H1 (cell line): Measurements from ENCODE around the gene PBX3. TPM values are rescaled to one million over a fixed set of nuclear protein-coding genes. Genes with fewer than 3 reads are reported as not detected.

ENCODE experiments used
- CTCF ChIA-PET: fragments of 300-600 bp; sonication (Branson Sonifier 250); formaldehyde crosslinking; loops from one replicate; lab custom pipeline; 2021; ENCODE audit not compliant: partially characterized antibody; lab: Charles Lee
- POLR2A ChIA-PET: fragments of 300-600 bp; sonication (Branson Sonifier 250); formaldehyde crosslinking; loops from one replicate; lab custom pipeline; 2021; ENCODE audit warnings: inconsistent platforms; ENCODE audit not compliant: partially characterized antibody; lab: Charles Lee
- DNase-seq, 2 experiments: peaks; one replicate each; pipeline versions ENCODE4 v3.0.0 to v3.0.0-alpha.2; 2010 to 2022; ENCODE audit warnings: low spot score in 2 of 2, low read depth in 1 of 2, mixed read lengths in 1 of 2
- FAIRE-seq: peaks from 2 replicates; lab custom pipeline; 2011; peaks lifted over from hg19 to GRCh38; lab: Jason Lieb, UNC
- H2AFZ ChIP-seq: 2 replicates; pipeline ENCODE4 v1.8.1; 2012; ENCODE audit warnings: low read length, inconsistent platforms
- H2AK5ac ChIP-seq: 2 replicates; pipeline ENCODE4 v1.6.1; 2013; ENCODE audit warnings: low read depth, low read length
- H2BK120ac ChIP-seq: replicated peaks from 2 replicates; pipeline ENCODE3; 2013; ENCODE audit warnings: low read depth, low read length, inconsistent platforms
- H2BK12ac ChIP-seq: 2 replicates; pipeline ENCODE4 v1.6.1; 2013; ENCODE audit warnings: low read depth, low read length
- H2BK15ac ChIP-seq: 2 replicates; pipeline ENCODE4 v1.6.1; 2013; ENCODE audit warnings: low read length
- H2BK20ac ChIP-seq: 2 replicates; pipeline ENCODE4 v1.6.1; 2013; ENCODE audit warnings: low read length
- H2BK5ac ChIP-seq: 2 replicates; pipeline ENCODE4 v1.6.1; 2013; ENCODE audit warnings: low read depth, low read length
- H3K14ac ChIP-seq: 2 replicates; pipeline ENCODE4 v1.6.1; 2013; ENCODE audit warnings: inconsistent platforms; ENCODE audit not compliant: insufficient read length
- H3K18ac ChIP-seq: 2 replicates; pipeline ENCODE4 v1.6.1; 2013; ENCODE audit warnings: low read length; ENCODE audit errors: extremely low read depth
- H3K23ac ChIP-seq: 2 replicates; pipeline ENCODE4 v1.6.1; 2013; ENCODE audit warnings: inconsistent platforms; ENCODE audit not compliant: insufficient read length
- H3K23me2 ChIP-seq: 2 replicates; pipeline ENCODE4 v1.6.1; 2013; ENCODE audit warnings: low read depth, low read length
- H3K27ac ChIP-seq: 2 replicates; pipeline ENCODE4 v1.6.1; 2011; ENCODE audit warnings: low read depth, low read length, inconsistent platforms
- H3K27me3 ChIP-seq, 4 experiments: replicated peaks in 1 of 4; 1 replicate in 1 of 4; 2 replicates in 3 of 4; pipeline versions ENCODE4 v1.6.1 to v1.8.1; 2011 to 2013; ENCODE audit warnings: low read length in 3 of 4, mild to moderate bottlenecking in 3 of 4, inconsistent platforms in 2 of 4, mixed read lengths in 2 of 4, moderate library complexity in 1 of 4; ENCODE audit not compliant: control insufficient read depth in 3 of 4, insufficient read depth in 3 of 4; ENCODE audit errors: extremely low read depth in 1 of 4
- H3K36me3 ChIP-seq, 4 experiments: 2 replicates each; pipeline versions ENCODE4 v1.6.1 to v1.8.1; 2011 to 2013; ENCODE audit warnings: mild to moderate bottlenecking in 4 of 4, low read length in 3 of 4, moderate library complexity in 2 of 4, control low read depth in 1 of 4, inconsistent platforms in 1 of 4; ENCODE audit not compliant: insufficient read depth in 4 of 4, control insufficient read depth in 2 of 4
- H3K4ac ChIP-seq: replicated peaks from 2 replicates; pipeline ENCODE3; 2013; ENCODE audit warnings: low read length, low read depth, mixed read lengths, inconsistent platforms; ENCODE audit not compliant: insufficient read length
- H3K4me1 ChIP-seq, 4 experiments: replicated peaks in 1 of 4; 1 replicate in 1 of 4; 2 replicates in 3 of 4; pipeline versions ENCODE4 v1.6.1 to v1.8.1; 2011 to 2013; ENCODE audit warnings: low read length in 3 of 4, inconsistent platforms in 2 of 4, mixed read lengths in 1 of 4; ENCODE audit not compliant: insufficient read depth in 4 of 4, control insufficient read depth in 3 of 4
- H3K4me2 ChIP-seq, 2 experiments: 2 replicates each; pipeline versions ENCODE4 v1.6.1 to v1.8.1; 2011 to 2013; ENCODE audit warnings: low read depth in 2 of 2, low read length in 2 of 2, control low read depth in 1 of 2, inconsistent platforms in 1 of 2, mild to moderate bottlenecking in 1 of 2; ENCODE audit not compliant: insufficient read depth in 1 of 2
- H3K4me3 ChIP-seq, 4 experiments: fragments of 200-600, 300-600 bp in 1 of 4; sonication (generic), shearing (Covaris generic), sonication (Bioruptor Twin) in 1 of 4; 2 replicates each; pipeline versions ENCODE4 v1.5.1 to v1.8.1; 2011 to 2016; ENCODE audit warnings: low read length in 4 of 4, low read depth in 3 of 4, control low read depth in 2 of 4, inconsistent platforms in 2 of 4, mild to moderate bottlenecking in 2 of 4, mixed read lengths in 1 of 4, moderate library complexity in 1 of 4; ENCODE audit not compliant: insufficient read depth in 2 of 4; ENCODE audit errors: extremely low read depth in 1 of 4
- H3K56ac ChIP-seq: replicated peaks from 2 replicates; pipeline ENCODE3; 2013; ENCODE audit warnings: low read depth, mild to moderate bottlenecking, mixed read lengths, low read length, inconsistent platforms; ENCODE audit not compliant: insufficient read length
- H3K79me1 ChIP-seq: 2 replicates; pipeline ENCODE4 v1.6.1; 2013; ENCODE audit warnings: low read depth, low read length, control low read depth
- H3K79me2 ChIP-seq, 2 experiments: 2 replicates each; pipeline versions ENCODE4 v1.6.1 to v1.8.1; 2012 to 2013; ENCODE audit warnings: low read length in 2 of 2, mild to moderate bottlenecking in 2 of 2, inconsistent platforms in 1 of 2; ENCODE audit not compliant: insufficient read depth in 2 of 2, control insufficient read depth in 1 of 2
- H3K9ac ChIP-seq, 4 experiments: replicated peaks in 1 of 4; 1 replicate in 1 of 4; 2 replicates in 3 of 4; pipeline versions ENCODE4 v1.6.1 to v1.8.1; 2011 to 2013; ENCODE audit warnings: low read depth in 3 of 4, low read length in 3 of 4, control low read depth in 2 of 4, mild to moderate bottlenecking in 2 of 4, moderate library complexity in 2 of 4, inconsistent platforms in 1 of 4; ENCODE audit errors: extremely low read depth in 1 of 4
- H3K9me3 ChIP-seq, 2 experiments: 2 replicates each; pipeline versions ENCODE4 v1.6.1 to v1.8.1; 2012 to 2013; ENCODE audit warnings: mild to moderate bottlenecking in 2 of 2, moderate library complexity in 2 of 2, control low read depth in 1 of 2, inconsistent platforms in 1 of 2, low read depth in 1 of 2, low read length in 1 of 2, mixed read lengths in 1 of 2; ENCODE audit not compliant: insufficient read depth in 2 of 2
- H4K20me1 ChIP-seq, 2 experiments: replicated peaks in 1 of 2; 2 replicates each; pipeline versions ENCODE3 to v1.8.1; 2011 to 2013; ENCODE audit warnings: inconsistent platforms in 2 of 2, low read length in 2 of 2, mild to moderate bottlenecking in 1 of 2; ENCODE audit not compliant: insufficient read depth in 2 of 2, control insufficient read depth in 1 of 2
- H4K5ac ChIP-seq: 2 replicates; pipeline ENCODE4 v1.6.1; 2013; ENCODE audit warnings: low read length, low read depth, mixed read lengths, inconsistent platforms; ENCODE audit not compliant: insufficient read length
- H4K8ac ChIP-seq: 2 replicates; pipeline ENCODE4 v1.8.0; 2013; ENCODE audit warnings: mild to moderate bottlenecking, moderate library complexity, low read length, inconsistent platforms; ENCODE audit not compliant: insufficient read depth; ENCODE audit errors: extremely low read depth
- H4K91ac ChIP-seq: replicated peaks from 2 replicates; pipeline ENCODE3; 2013; ENCODE audit warnings: low read length, mixed read lengths, inconsistent platforms; ENCODE audit not compliant: insufficient read length
- CBX8 ChIP-seq: fragments of 300-800, 300-1000 bp; sonication (generic); IDR thresholded peaks from 2 replicates; pipeline ENCODE4 v1.7.1; 2016; ENCODE audit warnings: low read depth, low read length, borderline replicate concordance
- EGR1 ChIP-seq: IDR thresholded peaks from 2 replicates; pipeline ENCODE4 v1.6.1; 2011; ENCODE audit warnings: low read depth, low read length, borderline replicate concordance
- HDAC6 ChIP-seq: IDR thresholded peaks from one replicate; pipeline ENCODE4 v1.7.1; 2012; ENCODE audit warnings: low read depth, mild to moderate bottlenecking, inconsistent platforms, low read length, moderate library complexity
- JUND ChIP-seq: IDR thresholded peaks from 2 replicates; pipeline ENCODE4 v1.6.1; 2011; ENCODE audit warnings: mild to moderate bottlenecking, improper control_type of control experiment, low read length
- MAFK ChIP-seq: IDR thresholded peaks from 2 replicates; pipeline ENCODE4 v1.6.1; 2012; ENCODE audit warnings: low read depth, mild to moderate bottlenecking, improper control_type of control experiment, low read length
- NRF1 ChIP-seq: IDR thresholded peaks from 2 replicates; pipeline ENCODE4 v1.6.1; 2011; ENCODE audit warnings: mild to moderate bottlenecking, low read depth, low read length, improper control_type of control experiment
- RAD21 ChIP-seq, 2 experiments: IDR thresholded peaks in 1 of 2; conservative IDR thresholded peaks in 1 of 2; 2 replicates each; pipeline ENCODE4 v1.6.1; 2011; ENCODE audit warnings: low read depth in 2 of 2, low read length in 2 of 2, improper control_type of control experiment in 1 of 2, inconsistent platforms in 1 of 2, mild to moderate bottlenecking in 1 of 2, moderate library complexity in 1 of 2
- RNF2 ChIP-seq: fragments of 200-900, 300-1000 bp; sonication (generic); IDR thresholded peaks from 2 replicates; pipeline ENCODE4 v1.7.1; 2016; ENCODE audit warnings: borderline replicate concordance, low read depth, mild to moderate bottlenecking, antibody characterized with exemption, low read length; ENCODE audit not compliant: poor library complexity, severe bottlenecking; ENCODE audit errors: missing control alignments
- RXRA ChIP-seq: IDR thresholded peaks from 2 replicates; pipeline ENCODE4 v1.6.1; 2011; ENCODE audit warnings: low read depth, mild to moderate bottlenecking, low read length, moderate library complexity; ENCODE audit not compliant: insufficient read depth
- SIRT6 ChIP-seq: IDR thresholded peaks from one replicate; pipeline ENCODE4 v1.7.1; 2012; ENCODE audit warnings: low read length, inconsistent platforms
- SP2 ChIP-seq: IDR thresholded peaks from 2 replicates; pipeline ENCODE4 v1.6.1; 2012; ENCODE audit warnings: mild to moderate bottlenecking, low read length, inconsistent platforms
- WGBS, 2 experiments: shearing (Covaris generic) in 1 of 2; methylation state at CpG; one replicate each; pipeline versions ENCODE4 v1.1.6 to v1.1.7; 2013 to 2015; ENCODE audit warnings: low lambda C conversion rate in 2 of 2, mixed read lengths in 2 of 2, inconsistent platforms in 1 of 2, low coverage in 1 of 2, missing lambda C conversion rate in 1 of 2; ENCODE audit not compliant: insufficient replicate concordance in 2 of 2, insufficient coverage in 1 of 2, insufficient read length in 1 of 2; ENCODE audit errors: extremely low coverage in 1 of 2, missing lambda C conversion rate in 1 of 2; 5-methylcytosine and 5-hydroxymethylcytosine counted together
- polyA plus RNA-seq, 7 experiments: library from polyadenylated mRNA; depleted of rRNA in 3 of 7; stranded (reverse) in 5 of 7; unstranded in 2 of 7; fragments of >200 nt in 5 of 7; fragments of 200-250 nt in 2 of 7; gene quantifications; 1 replicate in 5 of 7; 2 replicates in 1 of 7; 4 replicates in 1 of 7; pipeline versions ENCODE4 v1.2.1 to v1.2.3, GENCODE V29; 2011 to 2013; ENCODE audit warnings: missing spikeins in 2 of 7, mixed read lengths in 2 of 7
- total RNA-seq: library from RNA; stranded (reverse); fragmentation: NEBNext Ultra II Directional; extraction: Animal tissue kit (Norgen Biotek cat#: 25700); gene quantifications from 2 replicates; pipeline ENCODE4 v1.2.1, GENCODE V29; 2021

PBX3 gene
- total and polyA plus RNA-seq, 2 of the 8 experiments (the other 6 are each of a cell fraction or from before 2014, with no cell fraction given): 22.7 to 44.3 TPM

DNA sequence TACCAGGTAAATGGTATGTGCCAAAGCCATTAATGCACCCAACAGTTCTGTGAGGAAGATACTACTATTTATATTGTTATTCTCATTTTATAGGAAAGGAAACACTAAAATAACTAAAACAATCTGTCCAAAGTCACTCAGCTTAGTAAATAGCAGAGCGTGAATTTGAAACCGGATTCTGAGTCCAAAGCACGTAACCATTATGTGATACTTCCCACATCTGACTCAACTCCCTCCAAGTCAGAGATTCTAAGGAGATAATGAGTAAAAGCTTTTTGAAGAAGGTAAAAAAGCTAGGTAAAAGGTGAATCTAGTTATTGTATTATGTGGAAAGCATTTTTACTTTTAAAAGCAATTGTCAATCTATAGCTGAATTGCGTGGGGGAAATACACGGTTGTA is 208.9 kb downstream of the PBX3 start:
- Histone ChIP-seq H3K14ac (no peak overlapping the region), H3K27ac (no peak overlapping the region), H2AFZ (no peak overlapping the region), H2AK5ac (no peak overlapping the region), H2BK12ac (no peak overlapping the region), H3K4me1 (peaks cover 1 to 14% (median 12%) of the 10 kb centered on the region in 4 experiments; a peak in 5 of 7 replicates), H4K5ac (no peak overlapping the region), H3K56ac (no peak overlapping the region), H3K4me3 (no peak overlapping the region), H3K9me3 (no peaks in the 10 kb centered on the region), H3K9ac (no peak overlapping the region), H3K23me2 (no peaks in the 10 kb centered on the region), H2BK5ac (no peak overlapping the region), H4K91ac (no peak overlapping the region), H4K8ac (no peak overlapping the region), H3K4me2 (no peak overlapping the region), H3K36me3 (no peaks in the 10 kb centered on the region; a peak in 1 of 8 replicates), H3K79me1 (0 out of 2 replicates have a peak, but pooled peaks cover 2% of the 10 kb centered on the region), H2BK120ac (no peak overlapping the region), H3K79me2 (no peaks in the 10 kb centered on the region), H3K23ac (no peak overlapping the region), H3K18ac (no peak overlapping the region), H2BK15ac (no peak overlapping the region), H3K27me3 (no peaks in the 10 kb centered on the region), H3K4ac (no peak overlapping the region), H2BK20ac (no peak overlapping the region), H4K20me1 (no peaks in the 10 kb centered on the region)
- DNase-seq (no peak), FAIRE-seq (no peak)
- ChIA-PET CTCF (interaction anchor here (0.6 to 0.9 kb wide), 2 partner anchors 14 to 1569 kb away, joined by 3 read pairs; no protein-coding TSS in a partner anchor), POLR2A (no interaction called here)
- WGBS, 2 experiments: 89% methylated on average over 5 of the region's 5 CpGs; no CpG with 5 or more reads in 1 of the 2 experiments
- TF ChIP-seq SIRT6 (no peak), EGR1 (no peak), NRF1 (no peak), SP2 (no peak), RXRA (no peak), MAFK (no peak), RNF2 (no peak), JUND (no peak), RAD21 (IDR thresholded peaks at IDR 0.05 in 1 of 2, conservative IDR thresholded peaks at IDR 0.05 in 1 of 2; ENCODE audit: low read depth in 2 of 2, low read length in 2 of 2) (no peak), HDAC6 (no peak), CBX8 (no peak)
